ENCODE data around the gene EHMT2.
"Not testable (repeated sequence)": the region's sequence is repeated elsewhere in the genome, so short reads cannot be mapped to it uniquely, and the experiment has no call there.

The EHMT2 gene

GRCh38 chr6:31851485-31851832 is 46.0 kb downstream of the EHMT2 start:
- TF ChIP-seq, protein P1, sequence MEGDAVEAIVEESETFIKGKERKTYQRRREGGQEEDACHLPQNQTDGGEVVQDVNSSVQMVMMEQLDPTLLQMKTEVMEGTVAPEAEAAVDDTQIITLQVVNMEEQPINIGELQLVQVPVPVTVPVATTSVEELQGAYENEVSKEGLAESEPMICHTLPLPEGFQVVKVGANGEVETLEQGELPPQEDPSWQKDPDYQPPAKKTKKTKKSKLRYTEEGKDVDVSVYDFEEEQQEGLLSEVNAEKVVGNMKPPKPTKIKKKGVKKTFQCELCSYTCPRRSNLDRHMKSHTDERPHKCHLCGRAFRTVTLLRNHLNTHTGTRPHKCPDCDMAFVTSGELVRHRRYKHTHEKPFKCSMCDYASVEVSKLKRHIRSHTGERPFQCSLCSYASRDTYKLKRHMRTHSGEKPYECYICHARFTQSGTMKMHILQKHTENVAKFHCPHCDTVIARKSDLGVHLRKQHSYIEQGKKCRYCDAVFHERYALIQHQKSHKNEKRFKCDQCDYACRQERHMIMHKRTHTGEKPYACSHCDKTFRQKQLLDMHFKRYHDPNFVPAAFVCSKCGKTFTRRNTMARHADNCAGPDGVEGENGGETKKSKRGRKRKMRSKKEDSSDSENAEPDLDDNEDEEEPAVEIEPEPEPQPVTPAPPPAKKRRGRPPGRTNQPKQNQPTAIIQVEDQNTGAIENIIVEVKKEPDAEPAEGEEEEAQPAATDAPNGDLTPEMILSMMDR (IDR thresholded peaks at IDR 0.05; ENCODE audit: extremely low read depth, insufficient read depth, missing control alignments) = no peak
- in situ Hi-C loops (cut with MboI; ENCODE audit: low pct_unique_long_range_greater_than_20kb, low sequenced_read_pairs, unreplicated experiment) = no loop called here
- DNase-seq (ENCODE audit: low spot score) = no peak

DNA sequence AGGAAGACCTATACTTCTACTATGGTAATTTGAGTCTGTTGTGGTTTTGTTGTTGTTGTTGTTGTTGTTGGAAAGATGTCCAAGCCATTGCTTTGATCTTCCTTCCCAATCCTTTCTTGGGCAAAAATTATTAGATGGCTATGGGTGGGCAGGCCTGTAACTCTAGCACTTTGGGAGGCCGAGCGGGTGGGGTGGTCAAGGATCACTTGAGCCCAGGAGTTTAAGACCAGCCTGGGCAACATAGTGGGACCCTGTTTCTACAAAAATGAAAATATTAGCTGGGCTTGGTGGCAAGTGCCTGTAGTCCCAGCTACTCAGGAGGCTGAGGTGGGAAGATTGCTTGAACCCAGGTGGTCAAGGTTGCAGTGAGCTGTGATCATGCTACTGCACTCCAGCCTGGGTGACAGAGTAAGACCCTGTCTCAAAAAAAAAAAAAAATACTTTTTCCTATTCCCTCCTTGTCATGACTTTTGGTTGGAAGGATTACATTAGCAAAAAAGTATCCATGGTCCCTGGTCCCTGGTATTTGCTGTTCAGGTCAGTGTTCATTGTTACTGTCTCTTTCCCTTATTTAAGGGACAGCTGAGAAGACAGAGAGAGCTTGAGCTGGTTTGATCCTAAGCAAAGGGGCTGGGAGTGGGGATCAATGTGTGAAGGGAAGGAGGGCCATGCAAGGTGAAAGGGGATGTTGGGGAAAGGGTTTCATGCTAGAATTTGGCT is 46.6 kb downstream of the EHMT2 start:
- TF ChIP-seq, protein P1 (IDR thresholded peaks at IDR 0.05; ENCODE audit: extremely low read depth, insufficient read depth, missing control alignments) = no peak
- DNase-seq (ENCODE audit: low spot score) = no peak
- in situ Hi-C loops (cut with MboI; ENCODE audit: low pct_unique_long_range_greater_than_20kb, low sequenced_read_pairs, unreplicated experiment) = no loop called here

GRCh38 chr6:31847276-31847978 is 50.1 kb downstream of the EHMT2 start:
- no peak for DNase-seq (ENCODE audit: low spot score)
- TF ChIP-seq, protein P1 (IDR thresholded peaks at IDR 0.05; ENCODE audit: extremely low read depth, insufficient read depth, missing control alignments) = no peak
- in situ Hi-C loops (cut with MboI; ENCODE audit: low pct_unique_long_range_greater_than_20kb, low sequenced_read_pairs, unreplicated experiment) = no loop called here

- in situ Hi-C loops (cut with MboI; ENCODE audit: low pct_unique_long_range_greater_than_20kb, low sequenced_read_pairs, unreplicated experiment) = no loop called here
- TF ChIP-seq, protein P1 (IDR thresholded peaks at IDR 0.05; ENCODE audit: extremely low read depth, insufficient read depth, missing control alignments) = no peak
- no peak for DNase-seq (ENCODE audit: low spot score)
Observed at GRCh38 chr6:31844507-31844906, 53.0 kb downstream of the EHMT2 start.

DNA sequence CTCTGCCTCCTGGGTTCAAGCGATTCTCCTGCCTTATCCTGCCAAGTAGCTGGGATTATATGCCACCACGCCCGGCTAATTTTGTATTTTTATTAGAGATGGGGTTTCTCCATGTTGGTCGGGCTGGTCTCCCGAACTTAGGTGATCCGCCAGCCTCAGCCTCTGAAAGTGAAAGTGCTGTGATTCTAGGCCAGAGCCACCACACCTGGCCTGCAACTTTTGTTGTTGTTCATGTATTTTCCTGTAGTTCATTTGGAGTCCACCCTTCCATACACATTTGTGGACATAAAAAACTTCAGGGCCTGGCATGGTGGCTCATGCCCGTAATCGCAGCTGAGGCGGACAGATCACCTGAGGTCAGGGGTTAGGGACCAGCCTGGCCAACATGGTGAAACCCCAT is 55.4 kb downstream of the EHMT2 start:
- TF ChIP-seq, protein P1 (IDR thresholded peaks at IDR 0.05; ENCODE audit: extremely low read depth, insufficient read depth, missing control alignments) = no peak
- in situ Hi-C loops (cut with MboI; ENCODE audit: low pct_unique_long_range_greater_than_20kb, low sequenced_read_pairs, unreplicated experiment) = no loop called here
- no peak for DNase-seq (ENCODE audit: low spot score)

DNA sequence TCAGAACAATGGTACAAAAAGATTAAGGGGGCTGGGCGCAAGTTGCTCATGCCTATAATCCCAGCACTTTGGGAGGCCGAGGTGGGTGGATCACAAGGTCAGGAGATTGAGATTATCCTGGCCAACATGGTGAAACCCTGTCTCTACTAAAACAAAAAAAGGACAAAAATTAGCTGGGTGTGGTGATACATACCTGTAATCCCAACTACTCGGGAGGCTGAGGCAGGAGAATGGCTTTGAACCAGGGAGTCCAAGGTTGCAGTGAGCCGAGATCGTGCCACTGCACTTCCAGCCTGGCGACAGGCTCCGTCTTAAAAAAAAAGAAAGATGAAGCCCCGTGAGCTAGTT is 57.7 kb downstream of the EHMT2 start:
- in situ Hi-C loops (cut with MboI; ENCODE audit: low pct_unique_long_range_greater_than_20kb, low sequenced_read_pairs, unreplicated experiment); DNase-seq (ENCODE audit: low spot score): not testable (repeated sequence)

GRCh38 chr6:31838968-31839367 is 58.5 kb downstream of the EHMT2 start:
- DNase-seq (ENCODE audit: low spot score) = no peak
- in situ Hi-C loops (cut with MboI; ENCODE audit: low pct_unique_long_range_greater_than_20kb, low sequenced_read_pairs, unreplicated experiment) = no loop called here
- TF ChIP-seq, protein P1 (IDR thresholded peaks at IDR 0.05; ENCODE audit: extremely low read depth, insufficient read depth, missing control alignments) = no peak

- DNase-seq (ENCODE audit: low spot score); in situ Hi-C loops (cut with MboI; ENCODE audit: low pct_unique_long_range_greater_than_20kb, low sequenced_read_pairs, unreplicated experiment): not testable (repeated sequence)
Observed at GRCh38 chr6:31838114-31838553, 59.4 kb downstream of the EHMT2 start.

Data from GM13977 (cell line).